Breast epithelium (tissue), 4 donors: ENCODE data around the gene PRR7. TPM values are rescaled to one million over a fixed set of nuclear protein-coding genes. Genes with fewer than 3 reads are reported as not detected.
A peak's percentile ranks its signal among the peaks of the same experiment; 100 is the strongest.

Source experiments
- DNase-seq, 2 donors: peaks; one replicate each; pipeline ENCODE4 v3.0.0-alpha.2; 2019; ENCODE audit warnings: low spot score in 2 of 2
- H3K27ac ChIP-seq, 2 donors: fragments of 200-600 bp; sonication (generic) in 1 of 2; one replicate each; pipeline ENCODE4 v1.5.1; 2016 to 2019; ENCODE audit warnings: mild to moderate bottlenecking in 1 of 2
- H3K27me3 ChIP-seq, 2 donors: fragments of 200-600 bp; sonication (generic) in 1 of 2; one replicate each; pipeline versions ENCODE4 v1.5.1 to v1.6.0; 2017 to 2019; ENCODE audit warnings: control low read depth in 1 of 2, mild to moderate bottlenecking in 1 of 2
- H3K36me3 ChIP-seq: fragments of 200-600 bp; one replicate; pipeline ENCODE4 v1.5.1; 2019
- H3K4me1 ChIP-seq, 2 donors: fragments of 200-600 bp; sonication (generic); one replicate each; pipeline ENCODE4 v1.5.1; 2016 to 2019; ENCODE audit warnings: control low read depth in 1 of 2
- H3K4me3 ChIP-seq, 3 donors: fragments of 200-600 bp; sonication (generic); 1 replicate in 2 of 3; 2 replicates in 1 of 3; pipeline ENCODE4 v1.5.1; 2016 to 2019; ENCODE audit warnings: mild to moderate bottlenecking in 3 of 3, moderate library complexity in 2 of 3
- H3K9me3 ChIP-seq, 2 donors: fragments of 200-600 bp; sonication (generic) in 1 of 2; one replicate each; pipeline ENCODE4 v1.5.1; 2016 to 2019; ENCODE audit warnings: control low read depth in 1 of 2
- CTCF ChIP-seq, 3 donors: fragments of 450-650 bp; IDR thresholded peaks; one replicate each; pipeline ENCODE4 v1.5.1; 2016 to 2017; ENCODE audit warnings: antibody characterized with exemption in 3 of 3, mild to moderate bottlenecking in 3 of 3, moderate library complexity in 3 of 3
- POLR2A ChIP-seq: fragments of 450-650 bp; IDR thresholded peaks from one replicate; pipeline ENCODE4 v1.6.1; 2016; ENCODE audit warnings: antibody characterized with exemption, mild to moderate bottlenecking, moderate library complexity
- POLR2AphosphoS5 ChIP-seq, 3 donors: sonication (generic); formaldehyde crosslinking; IDR thresholded peaks; one replicate each; pipeline ENCODE4 v1.6.1; 2017; ENCODE audit warnings: antibody characterized with exemption in 3 of 3
- intact Hi-C: fragments of 100-400 bp; cut with DNase I; formaldehyde crosslinking; loops from one replicate; pipeline ENCODE4 v1.15.1; 2023; ENCODE audit warnings: low total_unique reads
- total RNA-seq, 3 donors: library from RNA; depleted of rRNA; stranded (reverse); fragments of >200 nt; gene quantifications; one replicate each; pipeline ENCODE4 v1.1.0, GENCODE V29; 2016

Gene PRR7
- total RNA-seq, 3 donors from 2014 or later = 0.48 to 2.0 (median 1.3) TPM

- no peaks in the 10 kb centered on the region for H3K27me3 ChIP-seq
- no peak overlapping the region for H3K27ac ChIP-seq
- no peak overlapping the region for H3K4me3 ChIP-seq
- H3K4me1 ChIP-seq = no peaks in the 10 kb centered on the region
- no peak for TF ChIP-seq POLR2AphosphoS5 (IDR thresholded peaks at IDR 0.05)
- no peak for TF ChIP-seq POLR2A
- TF ChIP-seq CTCF (IDR thresholded peaks at IDR 0.05) = no peak
- H3K9me3 ChIP-seq = no peaks in the 10 kb centered on the region
- intact Hi-C loops = loop anchor here (5.0 kb wide), 1 partner anchor 100 kb away; the partner anchor contains the start of gene PFN3
- no peak for DNase-seq
- H3K36me3 ChIP-seq = no peaks in the 10 kb centered on the region
Observed at GRCh38 chr5:177501874-177502678, 55.5 kb downstream of the PRR7 start.

DNA sequence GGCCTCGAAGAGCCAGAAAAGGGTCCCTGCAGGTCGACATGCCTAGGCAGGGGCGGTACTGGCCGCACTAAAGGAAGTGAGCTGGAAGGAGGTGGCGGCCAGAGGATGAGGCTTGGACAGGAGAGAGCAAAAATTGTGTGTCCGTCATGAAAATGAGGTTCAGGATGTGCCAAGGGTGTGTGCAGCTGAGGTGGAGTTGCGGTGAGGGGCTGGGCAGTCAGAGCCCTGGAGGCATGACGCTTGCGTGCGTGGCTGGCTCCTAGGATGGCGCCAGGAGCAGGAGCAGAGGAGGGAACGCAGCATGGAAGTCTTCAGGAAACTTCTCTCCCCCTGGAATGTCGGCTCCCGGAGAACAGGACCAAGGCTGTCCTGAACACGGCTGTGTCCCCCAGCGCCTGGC lies 56.3 kb downstream of the PRR7 start:
- H3K27me3 ChIP-seq = no peaks in the 10 kb centered on the region
- TF ChIP-seq POLR2AphosphoS5 (IDR thresholded peaks at IDR 0.05) (no peak), CTCF (IDR thresholded peaks at IDR 0.05) (no peak), POLR2A (no peak)
- no peaks in the 10 kb centered on the region for H3K9me3 ChIP-seq
- no peaks in the 10 kb centered on the region for H3K4me1 ChIP-seq
- no peak for DNase-seq
- no peak overlapping the region for H3K27ac ChIP-seq
- intact Hi-C loops = loop anchor here (5.0 kb wide), 1 partner anchor 101 kb away; the partner anchor contains the start of gene PFN3
- H3K36me3 ChIP-seq = no peaks in the 10 kb centered on the region
- H3K4me3 ChIP-seq = peak overlapping the region in 1 of 3 donors; percentile 29

GRCh38 chr5:177503351-177504085 lies 56.9 kb downstream of the PRR7 start:
- intact Hi-C loops = loop anchor here (5.0 kb wide), 1 partner anchor 101 kb away; the partner anchor contains the start of gene PFN3
- H3K27ac ChIP-seq = no peak overlapping the region
- H3K4me3 ChIP-seq = peak overlapping the region in 1 of 3 donors; percentile 29
- no peak for TF ChIP-seq POLR2A
- TF ChIP-seq POLR2AphosphoS5 (IDR thresholded peaks at IDR 0.05) = no peak
- TF ChIP-seq CTCF (IDR thresholded peaks at IDR 0.05) = no peak
- H3K27me3 ChIP-seq = no peaks in the 10 kb centered on the region
- H3K36me3 ChIP-seq = no peaks in the 10 kb centered on the region
- H3K9me3 ChIP-seq = no peaks in the 10 kb centered on the region
- no peaks in the 10 kb centered on the region for H3K4me1 ChIP-seq
- DNase-seq = no peak

- no peaks in the 10 kb centered on the region for H3K27me3 ChIP-seq
- H3K4me3 ChIP-seq = peak overlapping the region in 1 of 3 donors; percentile 29
- H3K27ac ChIP-seq = peak overlapping the region in 1 of 2 donors; percentile 2
- H3K4me1 ChIP-seq = no peaks in the 10 kb centered on the region
- no peaks in the 10 kb centered on the region for H3K9me3 ChIP-seq
- TF ChIP-seq POLR2AphosphoS5 (IDR thresholded peaks at IDR 0.05) (no peak), CTCF (IDR thresholded peaks at IDR 0.05) (no peak), POLR2A (no peak)
- DNase-seq = no peak
- intact Hi-C loops = loop anchor here (5.0 kb wide), 1 partner anchor 102 kb away; the partner anchor contains the start of gene PFN3
- H3K36me3 ChIP-seq = no peaks in the 10 kb centered on the region
Observed at GRCh38 chr5:177504086-177505056, 57.8 kb downstream of the PRR7 start.
